ENCODE data around the gene CCDC175. TPM values are rescaled to one million over a fixed set of nuclear protein-coding genes. Genes with fewer than 3 reads are reported as not detected.

The CCDC175 gene
- polyA plus RNA-seq, 1 donor = not detected

GRCh38 chr14:59481871-59482540 lies 94.6 kb downstream of the CCDC175 start:
- no peak for DNase-seq

GRCh38 chr14:59481407-59481806 lies 95.2 kb downstream of the CCDC175 start:
- DNase-seq = no peak

GRCh38 chr14:59480166-59480565 lies 96.4 kb downstream of the CCDC175 start:
- no peak for DNase-seq

DNA sequence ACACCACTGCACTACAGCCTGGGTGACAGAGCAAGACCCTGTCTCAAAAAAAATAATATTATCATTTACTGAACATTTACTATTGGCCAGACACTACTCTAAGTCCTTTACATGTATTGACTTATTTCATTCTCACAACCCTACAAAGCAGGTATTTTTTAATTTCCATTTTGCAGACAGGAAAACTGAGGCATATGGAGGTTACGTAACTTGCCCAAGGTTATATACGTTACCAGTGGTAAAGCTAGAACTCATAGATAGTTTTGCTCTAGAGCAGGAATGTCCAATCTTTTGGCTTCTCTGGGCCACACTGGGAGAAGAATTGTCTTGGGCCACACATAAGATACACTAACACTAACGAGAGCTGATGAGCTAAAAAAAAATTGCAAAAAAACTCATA lies 98.1 kb downstream of the CCDC175 start:
- no peak for DNase-seq

DNA sequence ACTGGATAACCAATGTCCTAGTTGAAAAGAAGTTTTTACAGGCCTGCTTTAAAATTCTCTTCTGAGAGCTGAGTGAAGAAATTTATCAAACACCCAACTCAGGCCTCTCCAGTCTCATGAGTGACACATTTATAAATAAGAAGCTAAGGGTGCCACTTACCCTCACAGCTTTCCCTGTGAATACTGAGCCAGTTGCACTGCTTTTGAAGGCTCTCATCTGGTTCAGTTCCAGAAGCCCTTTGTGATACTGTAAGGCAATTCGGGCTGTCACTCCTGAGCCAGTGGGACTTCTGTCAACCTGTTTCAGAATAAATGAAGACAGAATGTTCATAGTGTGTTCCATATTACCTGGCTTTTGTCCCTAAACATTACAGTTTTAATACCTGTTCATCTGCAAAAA lies 100.9 kb downstream of the CCDC175 start:
- DNase-seq = no peak

GRCh38 chr14:59474172-59474571 lies 102.4 kb downstream of the CCDC175 start:
- DNase-seq = no peak

DNA sequence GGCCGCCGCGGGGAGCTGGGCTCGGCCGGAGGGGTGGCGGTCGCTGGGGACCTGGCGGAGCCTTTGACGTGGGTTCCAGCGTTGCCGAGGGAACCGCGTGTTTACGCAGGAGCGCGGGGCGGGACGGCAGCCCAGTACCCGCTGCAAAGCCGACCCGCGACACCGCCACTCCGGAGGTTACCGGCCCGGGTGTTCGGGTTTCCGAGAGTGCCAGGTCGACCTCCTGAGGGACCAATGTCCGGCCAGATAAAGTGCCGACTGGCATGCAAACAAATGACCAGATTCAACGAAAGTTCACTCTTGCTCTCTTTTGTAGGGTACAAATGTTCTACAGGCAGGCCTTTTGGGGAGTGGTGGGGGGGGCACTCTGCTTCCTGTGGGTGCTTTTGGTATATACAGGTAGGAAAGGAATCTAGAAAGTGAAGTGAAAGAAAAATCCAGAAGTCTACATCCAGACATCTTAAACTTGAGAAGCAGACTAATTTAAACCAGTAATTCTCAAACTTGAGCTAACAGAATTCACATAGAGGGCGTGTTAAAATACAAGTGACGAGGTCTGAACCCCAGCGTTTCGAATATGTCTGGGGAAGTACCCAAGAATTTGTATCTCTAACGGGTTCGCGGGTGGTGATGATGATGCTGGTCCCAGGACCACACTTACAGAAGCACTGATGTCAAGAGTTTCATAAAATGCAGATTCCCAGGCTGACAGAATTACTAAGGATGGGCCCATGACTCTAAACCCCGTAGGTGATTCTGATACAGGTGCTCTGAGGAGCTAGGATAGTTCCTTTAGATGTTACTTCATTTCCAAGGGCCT lies 111.1 kb downstream of the CCDC175 start, which contains the start of gene GPR135:
Gene GPR135, minus strand, starts transcription at position 65 of the 820 bp plus-strand sequence. CDS start 154 bp downstream, outside the sequence.
- no peak for DNase-seq

DNA sequence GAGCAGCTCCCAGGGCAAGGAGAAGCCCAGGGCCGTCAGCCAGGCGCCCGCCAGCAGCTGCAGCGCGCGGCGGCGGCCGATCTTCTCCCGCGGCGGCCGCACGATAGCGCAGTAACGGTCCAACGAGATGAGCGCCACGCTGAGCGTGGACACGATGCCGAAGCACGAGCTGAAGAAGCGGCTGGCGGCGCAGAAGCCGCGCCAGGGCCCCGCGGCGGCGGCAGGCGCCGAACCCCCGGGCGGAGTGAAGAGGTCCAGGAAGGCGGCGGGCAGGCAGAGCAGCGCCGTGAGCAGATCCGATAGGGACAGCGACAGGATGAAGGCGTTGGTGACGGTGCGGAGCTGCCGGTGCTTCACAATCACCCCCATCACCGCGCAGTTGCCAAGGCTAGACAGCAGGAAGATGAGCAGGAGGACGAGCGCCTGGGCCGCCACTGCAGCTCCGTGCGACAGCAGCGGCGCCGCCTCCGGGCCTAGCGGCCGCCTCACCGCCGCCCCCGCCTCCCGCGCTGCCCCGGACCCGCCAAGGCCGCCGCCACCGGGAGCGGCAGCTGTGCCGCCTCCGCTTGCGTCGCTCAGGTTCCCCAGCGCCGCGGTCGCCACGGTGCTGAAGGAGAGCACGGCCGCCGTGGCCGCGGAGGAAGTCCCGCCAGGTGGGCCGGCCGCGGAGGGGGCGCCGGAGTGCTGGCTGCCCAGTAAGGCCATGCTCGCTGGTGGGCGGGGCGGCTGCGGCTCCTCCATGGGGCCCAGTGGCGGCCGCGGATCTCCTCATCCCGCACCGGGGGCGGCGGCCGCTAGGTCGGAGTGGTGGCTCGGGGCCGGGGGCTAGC lies 111.9 kb downstream of the CCDC175 start:
- peak; percentile 73 for DNase-seq

- peak; percentile 28 for DNase-seq
Measured at GRCh38 chr14:59463787-59464485, 112.7 kb downstream of the CCDC175 start.

GRCh38 chr14:59461891-59462290 lies 114.7 kb downstream of the CCDC175 start:
- DNase-seq = no peak

DNA sequence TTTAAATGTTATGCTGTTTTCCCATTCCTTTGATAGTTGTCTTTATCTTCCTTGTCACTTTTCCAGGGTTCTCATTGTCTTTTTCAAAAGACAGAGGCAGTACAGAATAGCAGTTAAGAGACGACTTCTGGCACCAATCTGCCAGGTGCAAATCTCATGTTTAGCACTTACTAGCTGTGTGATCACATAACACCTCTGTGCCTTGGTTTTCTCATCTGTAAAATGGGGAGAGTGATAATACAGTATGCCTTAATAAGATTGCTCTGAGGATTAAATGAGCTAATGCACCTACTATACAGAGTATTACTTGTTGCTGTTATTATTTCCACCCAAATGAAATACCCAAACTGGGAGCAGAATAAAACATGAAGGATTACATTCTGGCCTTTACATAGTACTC lies 116.2 kb downstream of the CCDC175 start:
- DNase-seq = no peak

DNA sequence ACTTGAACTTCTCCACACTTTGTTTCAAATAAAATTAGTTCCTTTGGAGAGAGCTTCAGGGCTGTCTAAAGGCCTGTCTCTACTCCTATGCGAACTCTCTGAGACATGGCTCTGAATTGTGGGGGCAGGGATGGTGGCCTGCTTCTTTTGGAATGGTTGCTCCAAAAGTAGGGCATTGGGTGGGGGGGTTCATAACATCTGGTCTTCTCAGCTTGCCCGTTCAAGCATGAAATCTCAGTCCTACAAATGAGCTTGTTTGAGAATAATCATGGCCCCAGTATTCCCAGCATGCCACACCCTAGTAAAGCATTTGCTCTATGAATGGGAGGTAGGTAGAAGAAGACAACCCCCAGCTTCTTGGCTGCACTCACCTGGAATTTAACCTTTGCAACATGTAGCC lies 118.1 kb downstream of the CCDC175 start:
- DNase-seq = no peak

DNA sequence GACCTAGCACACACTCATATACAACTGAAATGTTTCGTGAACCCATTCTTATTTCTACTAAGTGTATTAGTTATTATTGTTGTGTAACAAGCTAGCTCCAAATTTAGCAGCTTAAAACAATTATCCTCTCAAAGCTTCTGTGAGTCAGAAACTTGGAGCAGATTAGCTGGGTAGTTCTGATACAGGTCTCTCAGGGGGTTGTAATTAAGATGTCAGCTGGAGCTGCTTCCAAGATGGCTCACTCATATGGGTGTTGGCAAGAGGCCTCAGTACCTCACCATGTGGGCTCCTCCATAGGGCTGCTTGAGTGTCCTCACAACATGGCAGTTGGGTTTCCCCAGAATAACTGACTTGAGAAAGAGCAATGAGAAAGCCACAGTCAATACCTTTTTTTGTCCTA lies 121.2 kb downstream of the CCDC175 start:
- no peak for DNase-seq

Other genes starting within 250 kb of the CCDC175 start
- gene GPR135, start 111.4 kb downstream of the CCDC175 start, polyA plus RNA-seq (ENCODE audit: insufficient read length) = 3.9 TPM
- gene L3HYPDH, start 92.4 kb downstream of the CCDC175 start, polyA plus RNA-seq (ENCODE audit: insufficient read length) = 23.0 TPM
- 40.9 TPM for gene JKAMP, start 92.3 kb downstream of the CCDC175 start, polyA plus RNA-seq (ENCODE audit: insufficient read length)